ENCODE measurements around the gene PPARG.

GRCh38 chr3:12393894-12394293 is 105.0 kb downstream of the PPARG start:
- no peak for TF ChIP-seq CTCF (IDR thresholded peaks at IDR 0.05 in 2 of 3, conservative IDR thresholded peaks at IDR 0.05 in 1 of 3; ENCODE audit: control insufficient read depth in 2 of 3, extremely low read depth in 1 of 3, insufficient read depth in 1 of 3, low read depth in 3 of 3, low read length in 3 of 3)
- TF ChIP-seq EZH2 (IDR thresholded peaks at IDR 0.05; ENCODE audit: borderline replicate concordance, control insufficient read depth, low read depth, low read length), result no peak
- no peak for TF ChIP-seq FOXM1 (IDR thresholded peaks at IDR 0.05; ENCODE audit: low read depth, low read length)
- TF ChIP-seq POLR2A (IDR thresholded peaks at IDR 0.05; ENCODE audit: low read depth, low read length), result no peak
- no peak for TF ChIP-seq ZBTB33 (IDR thresholded peaks at IDR 0.05)
- TF ChIP-seq SREBF1 (IDR thresholded peaks at IDR 0.05; ENCODE audit: low read length), result no peak
- TF ChIP-seq CEBPB (IDR thresholded peaks at IDR 0.05; ENCODE audit: borderline replicate concordance in 1 of 2, low read depth in 2 of 2, low read length in 2 of 2), result no peak
